HL-60 (cell line): ENCODE measurements around the gene RAD9A.

Source experiments
- GABPA ChIP-seq: IDR thresholded peaks from 2 replicates; pipeline ENCODE4 v1.6.1; 2012; ENCODE audit warnings: low read depth
- POLR2AphosphoS5 ChIP-seq: IDR thresholded peaks from 2 replicates; pipeline ENCODE4 v1.6.1; 2012; ENCODE audit warnings: low read depth
- TF ChIP-seq, protein P1 (sequence below): IDR thresholded peaks from one replicate; pipeline ENCODE4 v1.5.1; 2011; ENCODE audit warnings: low read length, control low read depth, inconsistent platforms; ENCODE audit not compliant: insufficient read depth
- TF ChIP-seq, protein P2 (sequence below): IDR thresholded peaks from 2 replicates; pipeline ENCODE4 v1.6.1; 2012; ENCODE audit warnings: low read depth; ENCODE audit not compliant: insufficient replicate concordance

DNA sequence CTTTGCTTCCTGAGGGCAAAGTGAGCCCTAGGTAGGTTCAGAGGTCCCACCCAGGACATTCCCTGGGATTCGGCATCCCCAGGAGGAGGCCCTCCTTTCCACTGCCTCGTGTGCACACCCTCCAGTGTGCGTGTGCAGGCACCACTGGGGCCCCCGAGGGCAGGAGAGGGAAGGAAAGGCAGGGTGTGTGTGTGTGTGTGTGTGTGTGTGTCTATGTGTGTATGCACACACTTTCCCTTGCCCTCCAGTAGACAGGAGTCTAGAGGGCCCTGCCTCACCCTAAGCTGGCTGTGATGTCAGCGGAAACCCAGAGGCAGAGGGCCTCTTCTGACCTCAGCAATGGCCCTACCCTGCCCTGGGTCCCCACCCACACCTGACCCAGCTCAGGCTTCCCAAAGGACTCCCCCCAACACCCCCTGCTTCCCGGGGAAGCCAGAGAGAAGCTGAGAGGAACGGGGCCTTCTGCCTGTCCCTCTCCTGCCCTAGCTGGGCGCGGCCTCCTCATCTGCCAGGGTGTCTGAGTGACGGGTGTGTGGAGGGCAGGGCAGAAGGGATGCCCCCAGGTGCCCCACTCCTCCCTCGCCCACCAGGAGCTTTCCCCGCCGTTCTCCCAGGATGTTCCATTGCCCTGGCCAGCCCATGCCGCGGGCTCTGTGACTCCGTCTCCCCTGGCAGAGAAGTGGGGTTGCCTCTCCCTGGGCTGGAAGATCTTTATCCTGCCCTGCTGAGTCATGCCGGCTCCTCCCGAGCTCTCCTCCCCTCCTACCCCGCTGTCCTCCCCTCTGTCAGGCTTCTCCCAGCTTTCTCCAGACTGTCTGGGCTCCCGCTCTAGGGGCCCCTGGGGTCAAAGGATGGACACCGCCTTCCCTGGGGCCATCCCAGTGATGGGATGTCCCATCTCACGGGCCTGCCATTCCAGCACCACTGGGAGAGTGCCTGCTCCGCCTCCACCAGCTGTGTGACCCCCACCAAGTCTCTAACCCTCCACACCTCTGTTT is 12.4 kb upstream of the RAD9A start:
- TF ChIP-seq, protein P1, sequence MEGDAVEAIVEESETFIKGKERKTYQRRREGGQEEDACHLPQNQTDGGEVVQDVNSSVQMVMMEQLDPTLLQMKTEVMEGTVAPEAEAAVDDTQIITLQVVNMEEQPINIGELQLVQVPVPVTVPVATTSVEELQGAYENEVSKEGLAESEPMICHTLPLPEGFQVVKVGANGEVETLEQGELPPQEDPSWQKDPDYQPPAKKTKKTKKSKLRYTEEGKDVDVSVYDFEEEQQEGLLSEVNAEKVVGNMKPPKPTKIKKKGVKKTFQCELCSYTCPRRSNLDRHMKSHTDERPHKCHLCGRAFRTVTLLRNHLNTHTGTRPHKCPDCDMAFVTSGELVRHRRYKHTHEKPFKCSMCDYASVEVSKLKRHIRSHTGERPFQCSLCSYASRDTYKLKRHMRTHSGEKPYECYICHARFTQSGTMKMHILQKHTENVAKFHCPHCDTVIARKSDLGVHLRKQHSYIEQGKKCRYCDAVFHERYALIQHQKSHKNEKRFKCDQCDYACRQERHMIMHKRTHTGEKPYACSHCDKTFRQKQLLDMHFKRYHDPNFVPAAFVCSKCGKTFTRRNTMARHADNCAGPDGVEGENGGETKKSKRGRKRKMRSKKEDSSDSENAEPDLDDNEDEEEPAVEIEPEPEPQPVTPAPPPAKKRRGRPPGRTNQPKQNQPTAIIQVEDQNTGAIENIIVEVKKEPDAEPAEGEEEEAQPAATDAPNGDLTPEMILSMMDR, result no peak
- TF ChIP-seq, protein P2, sequence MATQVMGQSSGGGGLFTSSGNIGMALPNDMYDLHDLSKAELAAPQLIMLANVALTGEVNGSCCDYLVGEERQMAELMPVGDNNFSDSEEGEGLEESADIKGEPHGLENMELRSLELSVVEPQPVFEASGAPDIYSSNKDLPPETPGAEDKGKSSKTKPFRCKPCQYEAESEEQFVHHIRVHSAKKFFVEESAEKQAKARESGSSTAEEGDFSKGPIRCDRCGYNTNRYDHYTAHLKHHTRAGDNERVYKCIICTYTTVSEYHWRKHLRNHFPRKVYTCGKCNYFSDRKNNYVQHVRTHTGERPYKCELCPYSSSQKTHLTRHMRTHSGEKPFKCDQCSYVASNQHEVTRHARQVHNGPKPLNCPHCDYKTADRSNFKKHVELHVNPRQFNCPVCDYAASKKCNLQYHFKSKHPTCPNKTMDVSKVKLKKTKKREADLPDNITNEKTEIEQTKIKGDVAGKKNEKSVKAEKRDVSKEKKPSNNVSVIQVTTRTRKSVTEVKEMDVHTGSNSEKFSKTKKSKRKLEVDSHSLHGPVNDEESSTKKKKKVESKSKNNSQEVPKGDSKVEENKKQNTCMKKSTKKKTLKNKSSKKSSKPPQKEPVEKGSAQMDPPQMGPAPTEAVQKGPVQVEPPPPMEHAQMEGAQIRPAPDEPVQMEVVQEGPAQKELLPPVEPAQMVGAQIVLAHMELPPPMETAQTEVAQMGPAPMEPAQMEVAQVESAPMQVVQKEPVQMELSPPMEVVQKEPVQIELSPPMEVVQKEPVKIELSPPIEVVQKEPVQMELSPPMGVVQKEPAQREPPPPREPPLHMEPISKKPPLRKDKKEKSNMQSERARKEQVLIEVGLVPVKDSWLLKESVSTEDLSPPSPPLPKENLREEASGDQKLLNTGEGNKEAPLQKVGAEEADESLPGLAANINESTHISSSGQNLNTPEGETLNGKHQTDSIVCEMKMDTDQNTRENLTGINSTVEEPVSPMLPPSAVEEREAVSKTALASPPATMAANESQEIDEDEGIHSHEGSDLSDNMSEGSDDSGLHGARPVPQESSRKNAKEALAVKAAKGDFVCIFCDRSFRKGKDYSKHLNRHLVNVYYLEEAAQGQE, result no peak
- TF ChIP-seq GABPA, result no peak
- TF ChIP-seq POLR2AphosphoS5, result no peak
